GM18520 (cell line): ENCODE measurements around the gene AHSA1.

Source experiments
- ATAC-seq: cut with Tn5 transposase; IDR thresholded peaks from one replicate; pipeline ENCODE4 v1.9.1; 2021; ENCODE audit not compliant: unreplicated experiment

Gene AHSA1

GRCh38 chr14:77470224-77470870, 12.5 kb downstream of the AHSA1 start:
- ATAC-seq: no peak

DNA sequence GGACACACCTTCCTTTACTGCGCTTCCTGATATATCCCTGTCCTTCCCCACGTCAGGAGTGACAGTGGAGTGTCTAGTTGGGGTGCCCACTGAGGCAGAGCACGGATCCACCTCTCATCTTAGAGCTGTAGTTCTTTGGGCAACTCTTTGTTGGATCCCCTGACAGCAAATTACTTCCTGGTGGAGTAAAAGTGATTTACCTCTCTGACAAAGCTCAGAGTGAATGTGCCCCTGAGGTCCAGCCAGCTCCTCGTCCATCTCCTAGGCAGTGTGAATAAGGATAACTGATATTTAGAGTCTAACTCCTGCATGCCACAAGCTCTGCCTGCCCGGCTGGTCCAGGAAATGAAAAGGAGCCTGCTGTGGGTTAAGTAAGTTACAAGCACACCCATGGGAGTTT, 16.0 kb downstream of the AHSA1 start:
- ATAC-seq: no peak

DNA sequence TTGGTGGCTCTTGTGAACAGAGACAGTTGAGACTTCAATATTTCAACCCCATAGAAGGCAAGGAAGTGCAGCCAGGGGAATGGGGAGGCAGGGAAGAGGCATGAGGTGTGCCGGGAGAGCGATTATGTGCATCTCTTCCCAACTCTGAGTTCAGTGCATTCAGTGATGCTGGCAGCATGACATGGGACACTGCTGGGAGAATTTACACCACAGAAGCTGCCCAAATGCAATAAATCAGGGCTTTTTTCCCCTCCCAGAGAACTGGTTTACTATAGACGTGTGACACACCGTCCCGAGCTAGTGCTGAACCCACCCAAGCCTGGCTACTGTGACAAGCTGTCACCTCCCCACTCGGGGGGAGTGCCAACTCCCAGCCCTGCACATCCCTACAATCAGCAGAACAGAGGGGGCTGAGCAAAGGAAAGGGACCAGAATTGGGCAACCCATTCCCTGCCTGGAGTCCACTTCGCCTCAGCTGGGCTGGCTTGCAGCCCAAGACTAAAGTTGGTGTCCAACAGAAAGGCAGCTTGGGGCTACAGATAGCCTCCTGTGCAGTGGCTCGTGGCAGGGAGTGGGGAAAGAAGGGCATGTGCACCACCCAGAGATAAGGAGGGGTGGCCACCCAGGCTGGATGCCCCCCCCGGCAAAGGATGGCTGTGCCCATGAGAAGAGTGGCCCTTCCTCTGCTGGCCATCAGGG, 16.7 kb downstream of the AHSA1 start:
- ATAC-seq: no peak

GRCh38 chr14:77475432-77476115, 17.7 kb downstream of the AHSA1 start:
- ATAC-seq: no peak

- no peak for ATAC-seq
Observed at GRCh38 chr14:77478029-77478428, 20.1 kb downstream of the AHSA1 start.

DNA sequence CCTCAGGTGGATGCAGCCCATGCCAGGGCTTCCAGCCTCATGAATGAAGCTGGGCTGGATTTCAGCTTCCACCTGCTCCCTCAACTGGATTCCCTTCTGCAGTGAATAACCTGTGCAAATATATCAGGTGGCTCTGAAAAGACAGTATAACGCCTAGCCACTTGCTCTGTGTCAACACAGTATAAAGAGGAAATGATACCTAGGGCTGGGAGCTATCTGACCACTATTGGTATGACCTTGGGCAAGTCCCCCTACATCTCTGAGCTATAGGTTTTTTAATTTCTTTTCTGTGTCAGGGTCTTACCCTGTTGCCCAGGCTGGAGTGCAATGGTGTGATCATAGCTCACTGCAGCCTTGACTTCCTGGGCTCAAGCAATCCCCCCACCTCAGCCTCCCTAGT, 20.9 kb downstream of the AHSA1 start:
- ATAC-seq: peak; percentile 89

GRCh38 chr14:77482422-77482821, 24.5 kb downstream of the AHSA1 start:
- no peak for ATAC-seq

GRCh38 chr14:77485256-77485655, 27.4 kb downstream of the AHSA1 start:
- ATAC-seq: no peak

GRCh38 chr14:77485901-77486678, 28.2 kb downstream of the AHSA1 start:
- no peak for ATAC-seq

DNA sequence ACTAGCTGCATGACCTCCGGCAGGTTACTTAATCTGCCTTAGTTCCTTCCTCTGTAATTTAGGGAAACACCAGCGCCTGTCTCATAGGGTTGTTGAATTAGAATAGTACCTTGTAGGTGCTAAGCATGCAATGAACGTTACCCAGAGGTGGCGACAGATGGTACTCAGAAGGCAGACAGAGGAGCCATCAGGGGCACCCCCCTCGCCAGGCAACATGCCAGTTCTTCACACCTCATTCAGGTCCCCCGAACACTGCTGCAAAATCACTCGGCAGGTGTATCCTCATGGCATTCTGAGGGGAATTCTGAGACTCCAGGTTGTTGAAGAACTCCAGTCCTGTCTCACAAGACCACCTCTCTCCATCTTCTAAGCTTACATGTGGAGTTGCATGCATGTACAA, 30.7 kb downstream of the AHSA1 start:
- no peak for ATAC-seq

DNA sequence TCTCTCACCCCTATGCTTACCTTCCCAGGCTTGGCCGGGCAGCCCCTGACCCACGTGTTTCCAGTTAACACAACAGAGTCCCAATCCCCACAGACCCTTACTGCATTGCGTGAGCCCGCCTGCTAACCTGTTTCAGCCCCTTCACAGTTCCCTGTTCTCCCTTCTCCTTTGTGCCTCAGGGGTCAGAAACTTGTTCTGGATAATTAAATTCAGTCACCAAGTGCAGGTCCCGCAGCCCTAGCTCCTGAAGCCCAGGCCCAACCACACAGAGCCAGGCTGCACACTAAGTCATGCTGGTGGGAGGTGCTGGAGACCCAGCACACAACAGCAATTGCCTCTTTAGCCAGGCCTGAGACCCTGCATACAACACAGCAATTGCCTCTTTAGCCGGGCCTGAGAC, 31.1 kb downstream of the AHSA1 start:
- no peak for ATAC-seq

- ATAC-seq: no peak
Observed at GRCh38 chr14:77490347-77490986, 32.6 kb downstream of the AHSA1 start.

DNA sequence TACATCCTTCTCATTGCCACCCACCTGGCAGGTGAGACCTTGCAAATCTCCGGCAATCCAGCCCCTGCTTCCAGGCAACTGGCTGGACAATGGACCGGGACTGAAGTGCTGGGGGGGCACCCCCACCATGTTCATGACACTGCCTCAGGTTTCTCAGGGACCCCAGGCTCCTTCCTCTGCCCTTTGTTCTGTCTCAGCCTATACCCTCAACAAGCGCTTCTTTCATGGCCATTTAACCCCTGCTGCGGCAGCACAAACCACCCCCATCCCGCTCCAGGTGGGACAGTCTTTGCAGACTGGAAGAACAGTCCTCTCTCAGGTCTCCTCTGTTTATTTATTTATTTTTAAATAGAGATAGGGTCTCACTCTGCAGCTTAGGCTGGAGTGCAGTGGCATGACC, 33.2 kb downstream of the AHSA1 start:
- no peak for ATAC-seq

DNA sequence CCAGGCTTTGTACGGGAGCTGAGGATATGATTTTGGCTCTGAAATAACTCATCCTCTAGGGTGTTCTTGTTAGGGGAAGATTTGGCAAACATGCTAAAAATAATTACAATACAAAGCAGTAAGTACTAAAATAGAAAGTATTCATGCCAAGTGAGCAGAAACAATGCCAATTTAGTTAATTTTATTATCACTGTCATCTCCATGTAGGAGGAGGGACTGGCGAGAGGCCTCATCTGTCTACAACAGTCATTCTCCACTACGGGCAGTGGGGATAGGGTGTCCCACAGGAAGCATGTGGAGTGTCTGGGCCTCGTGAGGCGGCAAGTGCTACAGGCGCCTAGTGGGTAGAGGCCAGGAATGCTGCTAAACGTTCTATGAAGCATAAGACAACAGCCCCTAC, 37.4 kb downstream of the AHSA1 start:
- ATAC-seq: no peak

- ATAC-seq: no peak
Observed at GRCh38 chr14:77498120-77498979, 40.5 kb downstream of the AHSA1 start, which contains the start of gene ISM2. Gene ISM2 (minus strand): TSS chr14:77498816. CDS start chr14:77498793, 23 bp downstream.

DNA sequence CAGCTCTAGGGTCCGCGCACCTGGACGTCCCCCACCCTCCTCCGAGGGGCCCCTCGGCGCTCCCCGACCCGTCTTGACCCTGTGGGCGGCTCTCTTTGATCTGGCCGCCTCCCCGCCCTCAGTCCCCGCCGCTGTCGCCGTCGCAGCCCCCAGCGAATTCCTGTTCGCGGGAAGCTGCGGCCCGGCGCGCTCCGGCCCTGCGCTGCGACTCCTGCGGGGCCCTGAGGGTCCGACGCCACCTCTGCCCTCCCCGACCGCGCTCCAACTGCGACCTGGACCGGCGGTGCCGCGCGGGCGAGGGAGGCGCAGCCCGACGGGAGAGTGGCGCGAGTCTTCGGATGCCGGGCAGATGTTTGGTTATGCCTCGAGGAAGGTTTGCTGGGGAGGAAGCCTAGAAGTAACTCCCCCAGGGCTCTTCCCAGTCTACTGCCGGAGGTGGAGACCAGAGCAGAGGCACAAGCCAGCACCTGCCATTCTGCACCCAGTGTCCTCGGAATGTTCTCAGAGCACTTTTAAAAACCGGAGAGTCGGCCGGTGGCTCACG, 41.2 kb downstream of the AHSA1 start:
- no peak for ATAC-seq

GRCh38 chr14:77502109-77502782, 44.4 kb downstream of the AHSA1 start:
- ATAC-seq: no peak

DNA sequence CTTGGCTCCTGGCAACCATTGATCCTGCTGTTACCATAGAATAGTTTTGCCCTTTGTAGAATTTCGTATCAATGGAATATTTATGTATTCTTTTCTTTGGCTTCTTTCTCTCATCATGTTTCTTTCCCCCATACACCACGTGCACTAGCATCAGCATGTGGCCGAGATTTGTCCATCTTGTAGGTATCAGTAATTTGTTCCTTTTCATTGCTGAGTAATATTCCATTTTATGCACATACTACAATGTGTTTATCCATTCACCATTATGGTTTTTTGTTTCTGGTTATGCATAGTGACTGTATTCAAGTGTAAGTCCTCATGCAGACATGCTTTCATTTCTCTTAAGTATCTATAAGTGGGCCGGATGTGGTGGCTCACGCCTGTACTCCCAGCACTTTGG, 45.2 kb downstream of the AHSA1 start:
- ATAC-seq: no peak

- ATAC-seq: no peak
Observed at GRCh38 chr14:77505031-77505430, 47.1 kb downstream of the AHSA1 start.
